HG03280 (cell line): Measurements from ENCODE around the gene ANO10.
"Not testable (repeated sequence)": the region's sequence is repeated elsewhere in the genome, so short reads cannot be mapped to it uniquely, and the experiment has no call there.

Experiments used
- ATAC-seq: cut with Tn5 transposase; IDR thresholded peaks from one replicate; pipeline ENCODE4 v1.9.1; 2021; ENCODE audit warnings: mild to moderate bottlenecking, moderate library complexity; ENCODE audit not compliant: unreplicated experiment

Gene ANO10

DNA sequence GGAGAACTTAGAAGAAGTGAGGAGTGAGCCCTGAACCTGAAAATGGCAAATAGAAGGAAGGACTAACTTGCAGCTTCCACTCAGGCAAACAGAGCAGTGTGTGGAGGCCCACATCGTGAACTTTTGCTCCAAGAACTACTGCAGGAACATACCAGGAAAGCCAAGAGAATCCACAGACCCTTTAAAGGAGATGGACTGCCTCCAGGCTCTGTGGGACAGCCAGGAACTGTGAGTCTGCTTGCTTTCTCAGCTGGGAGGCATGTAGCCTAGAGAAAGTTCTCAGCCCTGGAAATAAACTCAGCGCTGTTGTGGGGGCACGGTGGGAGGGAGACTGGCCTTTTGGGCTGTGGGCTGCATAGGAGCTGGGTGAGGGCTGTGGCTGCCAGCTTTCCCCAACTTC is 242.5 kb downstream of the ANO10 start:
- no peak for ATAC-seq

DNA sequence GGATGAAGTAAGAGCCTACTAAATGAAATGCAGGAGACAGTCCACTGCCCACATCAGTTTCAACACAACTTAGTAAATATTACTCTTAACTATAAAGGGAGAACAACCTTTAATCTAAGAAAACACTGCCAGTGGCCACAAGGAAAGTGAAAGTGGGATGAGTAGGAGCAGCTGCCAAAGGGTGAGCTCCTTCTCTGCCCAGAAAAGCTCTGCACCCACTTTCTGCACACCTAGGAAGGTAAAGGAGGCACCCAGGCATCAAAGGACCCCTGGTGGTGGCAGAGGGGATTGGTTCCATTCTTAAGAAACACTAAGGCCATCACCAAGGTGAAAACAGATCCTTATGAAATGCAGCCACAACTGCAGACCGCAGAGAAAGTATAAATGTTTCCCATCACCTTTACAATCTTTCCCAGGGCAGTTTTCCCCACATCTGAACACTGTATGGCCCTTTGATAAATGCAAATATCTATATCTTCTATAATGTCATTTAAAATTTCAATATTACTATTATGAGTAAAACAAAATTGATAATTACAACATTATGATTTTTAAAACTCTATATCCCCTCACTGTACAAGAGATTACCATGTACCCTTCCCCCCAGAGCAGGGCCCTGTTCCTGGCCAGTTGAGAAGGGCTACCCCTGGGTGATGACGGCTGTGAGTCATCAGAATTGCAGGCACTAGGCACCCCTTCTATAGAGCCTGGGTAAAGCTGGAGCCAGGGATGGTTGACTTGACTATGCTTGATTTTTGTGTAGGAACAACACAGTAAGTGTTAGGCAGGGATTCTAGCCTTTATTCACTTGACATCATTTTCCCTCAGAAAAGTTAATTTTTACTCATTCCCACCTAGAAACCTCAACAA is 243.5 kb downstream of the ANO10 start:
- peak; percentile 80 for ATAC-seq

DNA sequence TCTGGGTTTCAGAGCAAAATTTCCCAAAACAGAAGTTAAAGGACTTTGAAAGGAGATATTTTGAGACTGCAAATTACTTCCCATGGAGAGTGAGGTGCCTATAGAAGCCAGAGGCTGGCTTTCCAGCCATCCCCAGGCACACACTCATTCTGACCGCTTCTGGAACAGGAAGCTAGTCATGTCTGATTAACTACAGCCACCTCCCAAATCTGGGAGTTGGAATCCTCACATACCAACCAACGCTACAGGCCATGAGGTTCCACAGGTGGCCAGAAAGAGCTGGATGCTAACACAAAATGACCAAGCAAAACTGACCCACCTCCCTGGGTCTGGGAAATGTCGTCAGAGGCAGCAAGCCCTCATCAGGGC is 248.3 kb downstream of the ANO10 start:
- ATAC-seq: no peak

DNA sequence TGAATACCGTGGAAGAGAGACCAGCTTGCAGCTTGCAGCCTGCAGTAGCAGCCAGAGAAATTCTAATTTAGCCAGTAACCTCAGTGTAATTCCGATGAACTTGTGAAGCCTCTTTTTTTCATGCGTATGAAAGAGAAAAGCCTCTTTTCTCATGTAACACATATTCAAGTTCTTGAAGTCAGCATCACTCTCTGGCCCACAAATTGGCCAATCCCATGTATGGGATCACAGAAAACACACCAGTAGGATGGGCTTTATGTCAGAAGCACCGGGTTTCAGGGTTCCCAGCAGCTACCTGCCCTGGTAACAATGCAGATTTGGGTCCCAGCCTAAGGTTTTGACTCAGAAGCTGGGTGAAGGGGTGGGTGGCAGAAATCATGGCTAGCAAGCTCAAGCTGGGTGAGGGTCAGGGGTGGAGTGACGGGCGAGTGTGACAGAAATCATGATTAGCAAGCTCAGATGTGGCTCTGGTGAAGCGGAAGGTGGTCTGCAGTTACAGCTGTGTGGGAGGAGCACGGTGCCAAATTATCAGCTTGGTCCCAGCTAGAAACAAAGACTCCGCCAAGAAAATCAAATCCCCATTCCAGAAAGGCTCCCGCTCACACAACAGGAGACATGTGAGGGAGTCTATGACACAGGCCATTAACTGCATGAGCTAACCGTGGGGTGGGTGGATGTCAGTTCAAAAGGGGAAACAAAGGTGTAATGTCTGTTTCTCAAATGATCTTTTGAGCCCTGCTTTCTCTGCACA is 248.8 kb downstream of the ANO10 start:
- ATAC-seq: no peak

DNA sequence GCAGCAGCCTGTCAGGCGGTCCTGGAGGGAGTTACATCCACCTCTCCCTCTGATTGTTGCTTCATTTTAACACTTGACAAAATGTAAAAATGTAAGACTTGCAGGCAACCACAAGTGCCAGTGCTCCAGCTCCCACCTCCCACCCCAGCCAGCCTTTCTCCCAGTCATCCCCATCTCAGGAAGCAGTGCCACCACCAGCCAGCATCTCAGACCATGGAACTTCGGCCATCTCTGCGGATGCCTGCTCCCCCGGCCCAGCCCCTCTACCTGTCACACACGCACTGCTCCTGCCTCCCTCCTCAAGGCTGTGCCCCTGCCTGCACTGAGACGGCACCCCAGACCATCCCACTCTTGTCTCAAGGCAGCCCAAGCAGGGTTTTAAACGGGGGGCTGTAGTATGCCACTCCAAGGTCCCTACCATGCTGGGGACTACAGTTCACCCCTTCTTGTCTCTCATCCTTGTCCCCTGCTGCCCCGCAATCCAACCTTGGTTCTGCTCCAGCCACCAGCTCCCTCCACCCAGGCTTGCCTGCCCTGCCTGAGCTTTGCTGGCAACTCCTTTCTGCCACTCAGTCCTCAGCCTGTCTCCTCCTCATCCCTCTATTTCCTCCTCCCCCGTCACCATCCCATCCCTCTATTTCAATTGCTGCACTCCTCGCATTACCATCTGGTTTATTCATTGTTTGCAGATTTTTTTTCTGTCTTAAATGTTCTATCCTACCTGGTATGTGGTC is 249.6 kb downstream of the ANO10 start:
- no peak for ATAC-seq

DNA sequence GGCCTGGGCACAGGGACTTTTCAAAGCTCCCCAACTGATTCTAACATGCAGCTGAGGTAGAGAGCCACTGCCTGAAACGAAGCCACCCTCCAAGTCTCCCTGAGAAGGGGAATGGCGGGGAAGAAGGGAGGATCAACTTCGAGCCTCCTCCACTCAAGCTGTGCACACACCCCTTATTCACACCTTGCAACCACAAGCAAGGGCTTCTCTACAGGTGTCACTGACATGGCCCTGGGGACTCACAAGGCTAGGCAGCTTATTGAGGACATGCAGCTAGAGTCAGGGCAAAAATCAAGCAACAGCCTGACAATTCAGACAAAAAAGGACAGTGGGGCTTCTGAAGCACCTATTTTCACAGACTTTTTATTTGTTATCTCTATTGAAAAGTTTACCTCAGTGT is 250.3 kb downstream of the ANO10 start:
- no peak for ATAC-seq

DNA sequence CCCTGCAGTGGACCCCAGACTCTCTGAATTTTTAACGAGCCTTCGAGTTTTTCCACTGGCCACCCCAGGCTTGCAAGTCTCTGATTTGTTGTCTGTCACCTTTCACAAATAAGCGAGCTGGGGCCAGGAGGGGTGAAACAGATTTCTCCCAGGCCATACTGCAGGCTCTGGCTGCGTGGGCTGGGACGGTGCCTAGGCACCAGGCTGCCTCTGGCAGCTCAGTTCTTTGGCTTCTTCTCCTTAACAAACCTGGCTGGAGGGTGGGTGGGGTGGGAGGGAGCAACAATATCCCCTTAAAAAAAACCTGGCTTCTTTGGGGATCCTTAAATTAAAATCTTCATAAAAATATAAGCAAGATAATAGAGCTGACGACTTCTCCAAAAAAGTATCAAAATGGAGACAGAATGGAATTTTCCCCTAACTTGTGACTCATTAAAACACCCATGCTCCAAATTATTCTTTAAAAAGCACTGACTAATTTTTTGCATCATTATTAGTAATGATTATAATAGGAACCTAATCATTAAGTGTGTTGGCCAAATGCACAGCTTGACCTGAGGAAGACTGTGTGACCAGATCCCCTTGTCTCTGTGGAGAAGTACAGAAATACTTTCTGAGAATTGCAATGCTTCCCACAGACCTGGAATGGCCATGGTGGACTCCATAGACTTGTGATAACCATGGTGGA is 251.4 kb downstream of the ANO10 start:
- ATAC-seq: no peak

DNA sequence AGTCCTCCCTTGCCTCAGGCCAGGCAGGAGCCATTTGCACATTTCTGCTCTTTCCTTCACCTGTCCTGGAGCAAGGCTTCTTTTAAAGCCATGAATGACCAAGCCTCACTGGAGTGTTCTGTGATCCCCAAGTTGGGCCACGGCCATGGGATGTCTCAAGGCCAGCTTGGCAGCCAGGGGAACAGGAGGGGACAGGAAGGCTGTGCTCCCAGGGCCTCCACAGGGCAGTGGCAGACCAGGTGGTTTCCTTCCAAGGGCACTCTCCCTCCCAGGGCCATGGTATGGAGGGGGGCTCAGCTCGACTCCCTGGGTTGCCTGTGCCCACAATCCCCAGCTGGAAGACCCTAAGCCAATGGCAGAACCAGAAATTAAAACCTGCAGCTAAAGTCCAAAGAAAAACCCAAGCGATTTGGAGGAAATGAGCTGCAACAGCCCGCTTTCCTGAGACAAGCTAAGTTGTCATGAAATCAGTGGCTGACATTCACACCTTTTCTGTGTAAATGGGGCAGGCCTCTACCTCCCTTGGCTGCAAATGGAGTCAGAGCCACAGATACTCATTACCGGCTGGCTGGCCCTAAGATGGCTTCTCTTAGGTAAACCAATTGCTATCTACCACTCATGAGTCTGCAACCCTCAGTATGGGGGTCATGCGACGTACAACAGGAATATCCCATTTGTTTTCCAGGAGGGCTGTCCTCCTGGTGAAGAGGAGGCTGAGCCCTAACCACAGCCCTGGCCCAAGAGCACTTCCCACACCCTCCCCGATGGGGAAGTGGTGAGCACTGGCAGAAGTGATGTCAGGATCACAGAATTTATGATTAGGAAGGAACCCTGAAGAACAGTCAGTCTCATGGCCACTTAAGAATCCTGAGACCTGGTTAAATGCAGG is 252.2 kb downstream of the ANO10 start:
- no peak for ATAC-seq

DNA sequence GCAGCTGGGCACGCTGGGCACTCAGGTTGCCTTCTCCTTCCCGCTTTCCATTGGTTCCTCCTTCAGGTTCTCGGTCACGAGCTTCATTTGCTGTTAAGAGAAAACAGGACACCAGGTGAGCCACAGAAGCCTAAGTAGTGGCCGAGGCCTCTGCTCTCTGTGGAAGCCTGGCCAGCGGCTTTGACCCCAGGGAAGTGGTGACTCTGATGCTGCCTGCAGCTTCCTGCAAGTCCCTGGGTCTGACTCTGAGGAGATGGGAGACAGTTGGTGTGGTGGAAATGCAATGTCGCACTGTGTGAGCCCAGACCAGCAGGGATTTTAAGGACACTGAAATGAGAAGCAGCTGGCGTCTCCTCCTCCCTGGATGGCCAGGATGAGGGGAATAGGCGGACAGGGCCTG is 254.9 kb downstream of the ANO10 start:
- no peak for ATAC-seq

DNA sequence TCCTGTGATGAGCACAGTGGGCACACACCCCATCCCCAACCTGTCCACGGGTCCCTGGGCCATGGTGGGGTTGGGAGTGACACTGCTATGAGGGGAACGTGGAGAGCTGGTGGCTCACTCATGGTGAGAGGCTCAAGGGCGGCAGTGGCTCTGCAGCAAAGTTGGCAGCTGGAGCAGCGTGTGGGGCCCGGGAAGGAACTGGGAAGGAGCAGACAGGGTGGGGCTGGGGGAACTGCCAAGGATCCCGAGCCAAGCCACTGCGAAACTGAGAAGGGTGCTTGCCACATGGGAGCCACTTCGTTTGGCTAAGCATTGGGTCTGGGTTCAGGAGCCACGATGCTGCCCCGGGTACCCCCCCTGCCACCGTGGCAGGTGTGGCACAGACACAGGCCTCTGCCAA is 255.3 kb downstream of the ANO10 start:
- no peak for ATAC-seq

DNA sequence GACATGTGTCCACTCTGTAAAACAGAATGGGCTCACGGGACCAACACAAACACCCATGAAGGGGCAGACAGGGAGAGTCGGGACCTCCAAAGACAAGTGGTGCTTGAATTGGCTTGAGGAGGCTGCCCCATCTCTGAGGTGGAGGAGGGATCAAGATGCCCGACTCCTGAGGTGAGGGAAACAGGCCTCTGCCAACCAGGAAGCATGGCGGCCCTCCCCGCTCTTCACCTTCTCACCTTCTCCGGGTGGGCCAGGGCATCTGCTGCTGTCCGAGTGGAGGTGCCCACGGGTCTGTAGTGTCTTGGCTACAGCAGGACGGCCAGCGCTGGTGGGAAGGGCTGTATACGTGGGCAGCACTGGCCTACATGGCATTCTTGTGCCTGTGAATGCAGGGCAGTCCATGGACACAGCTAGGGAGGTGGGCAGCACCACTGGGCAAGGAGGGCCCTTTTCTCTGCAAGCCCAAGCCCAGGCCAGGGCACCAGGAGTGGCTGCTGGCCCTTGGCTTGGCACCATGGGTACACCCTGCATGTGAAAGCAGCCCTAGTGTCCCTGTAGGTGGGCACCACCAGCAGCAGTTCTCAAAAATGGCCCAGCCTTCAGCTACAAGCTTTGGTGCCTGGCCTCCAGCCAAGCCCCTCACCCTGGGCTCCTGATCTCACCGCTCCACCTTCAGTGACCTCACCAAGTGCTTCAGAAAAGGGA is 256.1 kb downstream of the ANO10 start:
- ATAC-seq: no peak

DNA sequence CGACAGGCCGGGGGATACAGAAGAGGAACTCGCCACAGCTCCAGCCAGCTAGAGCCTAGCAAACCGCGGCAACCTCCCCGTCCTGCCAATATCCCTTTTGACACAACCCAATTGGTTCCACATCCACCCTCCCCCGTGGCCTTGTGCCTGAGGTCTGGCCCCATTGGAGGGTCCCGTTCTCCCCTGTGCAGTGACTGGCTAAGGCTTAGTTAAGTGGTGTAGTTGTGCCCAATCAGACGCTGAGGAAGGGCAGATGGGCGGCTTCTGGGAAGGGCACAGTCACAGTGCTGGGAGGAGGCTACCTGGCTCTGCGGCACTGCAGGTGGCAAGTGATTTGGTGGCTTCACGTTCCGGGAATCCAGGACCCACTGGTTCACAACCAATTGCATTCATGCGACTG is 256.9 kb downstream of the ANO10 start:
- ATAC-seq: no peak

DNA sequence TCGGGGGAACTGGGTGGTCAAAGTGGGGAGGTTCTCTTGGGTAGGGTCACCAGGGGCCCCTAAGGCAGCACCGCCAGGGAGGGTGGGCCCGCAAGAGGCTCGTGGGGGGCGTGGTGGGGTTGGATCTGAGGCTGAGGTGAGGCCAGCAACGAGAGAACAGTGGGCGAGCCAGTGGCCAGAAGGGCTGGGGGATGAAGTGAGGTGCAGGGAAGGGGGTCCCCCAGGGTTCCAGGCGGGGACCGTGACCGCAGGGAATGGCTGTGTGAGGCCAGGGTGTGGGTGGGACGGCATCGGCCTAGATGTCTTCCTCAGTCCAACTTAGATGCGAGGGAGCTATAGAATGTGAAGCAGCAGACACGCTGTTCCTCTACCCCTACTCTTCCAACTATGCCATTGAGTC is 257.3 kb downstream of the ANO10 start:
- no peak for ATAC-seq

DNA sequence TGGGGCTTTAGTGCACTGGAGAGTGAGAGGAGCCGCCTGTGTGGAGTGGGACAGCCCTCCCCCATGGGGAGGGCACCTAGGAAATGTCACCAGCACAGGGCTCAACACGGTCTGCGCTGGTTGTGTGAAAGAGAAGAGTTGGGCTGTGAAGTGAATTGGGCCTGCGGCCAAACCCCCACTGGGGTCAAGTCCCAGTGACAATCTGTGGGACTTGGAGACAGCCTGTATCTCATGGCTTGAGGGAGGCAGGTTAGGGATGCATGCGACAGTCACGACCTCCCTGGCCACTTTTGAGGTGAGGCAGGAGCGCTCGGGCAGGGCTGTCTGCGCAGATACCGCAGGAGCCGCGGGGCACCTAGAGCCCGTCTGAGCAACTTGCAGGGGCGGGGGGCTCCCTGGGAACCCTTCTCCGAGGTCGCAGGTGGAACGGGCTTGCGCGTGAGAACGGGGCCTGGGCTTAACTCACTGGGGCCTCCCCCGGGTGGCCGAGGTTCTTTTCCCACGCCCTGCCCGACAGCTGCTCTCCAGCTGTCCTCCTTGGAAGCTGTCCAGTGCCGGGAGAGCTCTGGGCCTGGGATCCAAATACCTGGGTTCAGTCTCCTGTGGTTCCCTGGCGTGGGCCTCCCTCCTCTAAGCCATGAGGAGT is 258.1 kb downstream of the ANO10 start:
- no peak for ATAC-seq

DNA sequence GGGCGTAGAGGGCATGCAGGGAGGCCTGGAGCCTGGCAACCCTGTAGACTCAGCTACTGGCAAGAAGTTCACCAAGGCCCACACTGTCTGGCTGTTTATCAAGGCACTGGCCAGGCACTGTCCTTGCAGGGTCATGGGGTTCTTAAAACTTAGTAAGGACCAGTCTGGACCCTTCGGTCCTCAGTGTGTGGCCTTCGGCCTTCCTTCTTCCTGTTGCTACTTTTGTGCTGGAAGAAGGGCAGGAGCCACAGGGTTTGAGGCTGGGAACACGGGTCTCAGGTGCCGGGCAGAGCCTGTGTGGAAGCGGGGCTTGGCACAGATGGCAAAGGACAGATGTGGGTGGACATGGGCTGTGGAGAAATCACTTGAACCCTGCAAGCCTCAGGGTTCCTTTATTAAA is 258.9 kb downstream of the ANO10 start:
- ATAC-seq: no peak

DNA sequence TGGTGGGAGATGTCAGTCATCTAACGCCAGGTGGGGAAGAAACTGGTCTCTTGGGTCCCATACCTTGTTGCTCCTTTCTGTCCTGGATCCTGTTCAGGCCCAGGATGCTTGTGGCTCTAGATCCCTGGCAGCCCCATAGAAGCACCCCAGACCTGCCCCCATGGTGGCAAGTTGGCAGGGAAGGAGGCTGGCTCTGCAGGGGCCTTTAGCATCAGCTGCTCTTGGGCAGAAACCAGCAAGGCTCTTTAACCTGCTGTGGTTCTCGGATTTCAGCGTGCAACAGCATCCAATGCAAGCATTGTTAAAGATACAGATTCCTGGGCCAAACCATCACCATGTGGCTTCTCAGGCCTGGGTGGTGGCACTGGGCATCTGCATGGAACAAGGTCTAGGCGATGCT is 259.6 kb downstream of the ANO10 start:
- no peak for ATAC-seq

DNA sequence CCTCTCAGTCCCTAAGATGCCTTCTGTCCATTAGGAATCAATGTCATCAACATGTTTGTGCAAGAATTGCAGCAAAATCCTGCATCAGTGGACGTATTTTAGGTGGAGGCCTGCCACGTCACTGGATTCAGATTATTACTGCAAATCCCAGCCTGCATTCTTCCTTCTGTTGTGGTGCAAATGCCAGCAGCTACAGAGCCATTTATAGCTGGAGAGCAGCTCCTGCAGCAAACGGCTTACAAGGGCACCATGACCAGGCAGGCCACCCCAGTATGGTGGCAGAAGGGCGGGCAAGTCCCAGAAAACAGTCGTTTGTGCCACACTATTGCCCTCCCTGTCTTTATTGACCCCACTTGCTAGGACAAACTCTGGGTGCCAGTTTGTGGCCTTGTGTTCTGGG is 260.7 kb downstream of the ANO10 start:
- ATAC-seq: no peak

DNA sequence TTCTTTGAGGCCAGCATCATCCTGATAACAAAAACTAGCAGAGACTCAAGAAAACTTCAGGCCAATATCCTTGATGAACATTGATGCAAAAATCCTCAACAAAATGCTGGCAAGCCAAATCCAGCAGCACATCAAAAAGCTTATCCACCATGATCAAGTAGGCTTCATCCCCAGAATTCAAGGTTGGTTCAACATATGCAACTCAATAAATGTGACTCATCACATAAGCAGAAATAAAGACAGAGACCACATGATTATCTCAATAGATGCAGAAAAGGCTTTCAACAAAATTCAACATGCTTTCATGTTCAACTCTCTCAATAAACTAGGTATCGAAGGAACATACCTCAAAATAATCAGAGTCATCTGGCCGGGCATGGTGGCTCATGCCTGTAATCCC is 265.8 kb downstream of the ANO10 start:
- not testable (repeated sequence) for ATAC-seq
